Skeletal muscle tissue (tissue), 4 donors: ENCODE measurements around the gene C6orf132. TPM values are rescaled to one million over a fixed set of nuclear protein-coding genes. Genes with fewer than 3 reads are reported as not detected.

Source experiments
- H3K27ac ChIP-seq: one replicate; pipeline ENCODE4 v1.7.0; 2013; ENCODE audit warnings: mild to moderate bottlenecking, low read depth, low read length, inconsistent platforms
- H3K27me3 ChIP-seq, 3 donors: one replicate each; pipeline ENCODE4 v1.7.0; 2013; ENCODE audit warnings: low read length in 3 of 3; ENCODE audit not compliant: control insufficient read depth in 3 of 3, insufficient read depth in 3 of 3
- H3K36me3 ChIP-seq, 3 donors: one replicate each; pipeline ENCODE4 v1.7.0; 2013; ENCODE audit warnings: low read length in 3 of 3; ENCODE audit not compliant: control insufficient read depth in 3 of 3, insufficient read depth in 3 of 3
- H3K4me1 ChIP-seq, 3 donors: one replicate each; pipeline ENCODE4 v1.7.0; 2013; ENCODE audit warnings: low read length in 3 of 3, mild to moderate bottlenecking in 3 of 3; ENCODE audit not compliant: control insufficient read depth in 3 of 3, insufficient read depth in 3 of 3
- H3K4me3 ChIP-seq, 3 donors: one replicate each; pipeline ENCODE4 v1.7.0; 2013; ENCODE audit warnings: low read length in 3 of 3
- H3K9ac ChIP-seq, 3 donors: one replicate each; pipeline ENCODE4 v1.7.0; 2013; ENCODE audit warnings: low read length in 3 of 3, mild to moderate bottlenecking in 3 of 3, moderate library complexity in 2 of 3, low read depth in 1 of 3
- H3K9me3 ChIP-seq, 3 donors: one replicate each; pipeline ENCODE4 v1.7.0; 2013; ENCODE audit warnings: low read length in 3 of 3; ENCODE audit not compliant: control insufficient read depth in 3 of 3
- total RNA-seq: library from RNA; depleted of rRNA; stranded (reverse); fragments of >200 nt; gene quantifications from one replicate; pipeline ENCODE4 v1.2.3, GENCODE V29; 2014
- donor health status: Osteomylitis.

The C6orf132 gene
- total RNA-seq, 1 donor from 2014 or later, result under 0.01 TPM

DNA sequence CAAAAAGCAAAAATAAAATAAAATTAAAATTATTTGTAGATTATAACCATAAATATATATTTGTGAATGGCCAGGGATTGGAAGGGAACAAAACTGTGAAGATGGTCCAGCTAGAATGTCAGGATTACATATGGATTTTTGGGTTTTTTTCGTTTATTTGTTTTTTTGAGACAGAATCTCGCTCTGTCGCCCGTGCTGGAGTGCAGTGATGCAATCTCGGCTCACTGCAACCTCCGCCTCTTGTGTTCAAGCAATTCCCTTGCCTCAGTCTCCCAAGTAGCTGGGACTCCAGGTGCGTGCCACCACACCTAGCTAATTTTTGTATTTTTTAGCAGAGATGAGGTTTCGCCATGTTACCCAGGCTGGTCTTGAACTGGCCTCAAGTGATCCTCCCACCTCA, 7.8 kb upstream of the C6orf132 start:
- no peak overlapping the region for H3K9ac ChIP-seq
- H3K4me3 ChIP-seq, result no peak overlapping the region

DNA sequence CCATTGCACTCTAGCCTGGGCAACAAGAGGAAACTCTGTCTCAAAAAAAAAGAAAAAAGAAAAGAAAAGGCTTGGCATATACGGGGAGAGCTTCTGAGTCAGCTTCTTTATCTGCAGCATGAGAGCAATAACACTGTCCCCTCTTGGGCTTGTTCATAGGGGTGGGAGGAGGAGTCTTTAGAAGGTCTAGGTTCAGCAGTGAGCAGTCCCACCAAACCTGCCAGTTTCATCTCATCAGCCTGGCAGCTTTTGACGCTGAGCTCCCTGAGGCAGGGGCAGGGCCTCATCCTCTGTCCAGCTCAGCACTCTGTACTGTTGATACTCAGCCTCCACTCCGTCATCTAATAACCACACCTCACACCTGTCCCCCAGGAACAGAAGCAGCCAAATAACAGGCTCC, 5.6 kb upstream of the C6orf132 start:
- Histone ChIP-seq H3K9ac (no peak overlapping the region), H3K36me3 (no peaks in the 10 kb centered on the region), H3K27ac (no peak overlapping the region), H3K4me3 (no peak overlapping the region), H3K4me1 (no peaks in the 10 kb centered on the region), H3K9me3 (no peaks in the 10 kb centered on the region), H3K27me3 (peaks cover 3 to 9% (median 6%) of the 10 kb centered on the region in 3 donors)

More for the DNA sequence above, 7.8 kb upstream of the C6orf132 start:
- no peak overlapping the region for H3K27ac ChIP-seq
- no peaks in the 10 kb centered on the region for H3K4me1 ChIP-seq
- no peaks in the 10 kb centered on the region for H3K9me3 ChIP-seq
- H3K36me3 ChIP-seq, result no peaks in the 10 kb centered on the region
- H3K27me3 ChIP-seq, result peaks cover 0 to 7% (median 0%) of the 10 kb centered on the region in 3 donors

DNA sequence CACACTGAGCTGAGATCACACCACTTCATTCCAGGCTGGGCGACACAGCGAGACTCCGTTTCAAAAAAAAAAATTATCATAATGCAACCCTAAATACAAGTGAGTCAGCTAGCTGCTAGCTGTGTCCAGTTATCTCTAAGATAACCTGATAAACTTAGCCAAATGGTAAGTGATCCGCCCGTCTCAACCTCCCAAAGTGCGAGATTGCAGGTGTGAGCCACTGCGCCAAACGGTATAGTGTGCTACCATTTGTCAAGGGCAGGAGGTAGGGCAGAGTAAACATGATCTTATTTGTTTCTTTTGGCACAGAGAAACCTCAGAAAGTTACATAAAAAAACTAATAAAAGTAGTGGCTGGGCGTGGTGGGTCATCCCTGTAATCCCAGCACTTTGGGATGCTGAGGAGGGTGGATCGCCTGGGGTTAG, 4.7 kb upstream of the C6orf132 start:
- Histone ChIP-seq H3K27ac (no peak overlapping the region), H3K4me3 (no peak overlapping the region), H3K4me1 (peaks cover 0 to 6% (median 3%) of the 10 kb centered on the region in 3 donors), H3K36me3 (no peaks in the 10 kb centered on the region), H3K27me3 (peaks cover 6 to 16% (median 11%) of the 10 kb centered on the region in 3 donors), H3K9me3 (no peaks in the 10 kb centered on the region), H3K9ac (no peak overlapping the region)

DNA sequence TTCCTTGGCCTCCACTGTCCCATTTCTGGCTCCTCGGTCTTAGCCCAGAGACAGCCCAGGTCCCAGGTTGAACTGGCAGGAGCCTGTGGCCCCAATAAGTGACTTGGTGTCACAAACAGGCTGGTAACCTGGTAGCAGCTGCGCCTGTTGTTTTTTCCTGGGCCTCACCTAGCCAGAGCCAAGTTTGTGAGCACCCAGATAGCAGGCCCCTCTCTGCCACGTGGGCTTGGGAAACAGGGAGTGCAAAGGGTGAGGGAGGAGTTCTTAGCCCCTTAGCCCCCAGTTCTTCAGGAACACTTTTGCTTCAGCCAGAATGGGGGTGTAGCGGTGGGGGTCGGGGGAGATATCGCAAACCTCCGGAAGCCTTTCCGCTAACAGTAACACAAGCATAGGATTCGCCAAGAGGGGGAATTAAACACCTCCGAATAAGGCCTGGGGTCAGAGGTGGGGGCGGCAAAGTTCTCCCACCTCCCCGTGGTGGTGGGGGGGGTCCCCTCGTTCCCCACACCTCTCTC, 760 bp downstream of the C6orf132 start:
- H3K27me3 ChIP-seq, result peaks cover 16 to 31% (median 17%) of the 10 kb centered on the region in 3 donors
- peak overlapping the region in 2 of 3 donors; percentile 40 to 43 for H3K9ac ChIP-seq
- peak overlapping the region in 2 of 3 donors; percentile 38 to 52 for H3K4me3 ChIP-seq
- H3K36me3 ChIP-seq, result no peaks in the 10 kb centered on the region
- H3K27ac ChIP-seq, result no peak overlapping the region
- H3K9me3 ChIP-seq, result no peaks in the 10 kb centered on the region
- peaks cover 0 to 6% (median 3%) of the 10 kb centered on the region in 3 donors for H3K4me1 ChIP-seq

DNA sequence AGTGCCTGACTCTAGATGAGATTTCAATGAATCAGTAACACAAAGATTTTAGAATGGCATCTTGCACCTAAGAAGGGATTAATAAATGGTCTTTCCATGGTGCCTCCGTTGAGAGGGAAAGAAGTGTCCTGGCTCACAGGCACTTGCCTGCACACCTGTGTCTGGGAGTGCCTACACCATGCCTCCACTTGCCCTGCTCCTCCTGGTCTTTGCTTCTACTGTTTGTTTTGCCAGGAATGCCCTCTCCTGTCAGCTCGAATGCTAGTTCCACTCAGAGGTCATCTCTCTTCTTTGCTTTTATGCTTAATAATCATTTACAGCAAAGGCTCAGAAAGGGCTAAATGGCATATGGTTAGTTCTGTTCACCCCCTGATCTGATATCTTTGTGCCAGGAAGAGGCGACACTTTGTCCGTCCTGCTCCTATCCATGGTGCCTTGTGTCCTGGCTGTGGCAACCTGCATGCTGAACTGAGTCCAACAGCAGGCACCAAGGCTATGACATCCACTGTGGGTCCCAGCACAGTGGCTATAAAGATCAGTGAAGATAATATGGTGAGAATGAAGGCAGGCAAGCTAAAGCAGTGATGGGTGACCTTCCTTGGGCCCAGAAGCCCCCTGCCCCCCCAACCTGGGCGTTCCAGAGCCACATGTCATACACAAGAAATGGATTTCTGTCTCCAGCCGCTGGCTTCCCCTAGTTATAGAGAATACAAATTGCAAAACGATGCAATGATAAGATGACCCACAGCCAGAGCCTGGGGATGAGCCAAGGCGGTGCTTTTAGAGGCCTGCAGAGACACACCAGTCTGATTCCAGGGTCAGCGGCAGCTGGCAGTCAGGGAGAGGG, 1.4 kb downstream of the C6orf132 start:
- peak overlapping the region in 1 of 3 donors; percentile 38 for H3K4me3 ChIP-seq
- H3K9ac ChIP-seq, result peak overlapping the region in 1 of 3 donors; percentile 40
- H3K4me1 ChIP-seq, result peaks cover 0 to 6% (median 3%) of the 10 kb centered on the region in 3 donors
- no peaks in the 10 kb centered on the region for H3K36me3 ChIP-seq
- peaks cover 16 to 31% (median 17%) of the 10 kb centered on the region in 3 donors for H3K27me3 ChIP-seq
- H3K9me3 ChIP-seq, result no peaks in the 10 kb centered on the region
- H3K27ac ChIP-seq, result no peak overlapping the region

DNA sequence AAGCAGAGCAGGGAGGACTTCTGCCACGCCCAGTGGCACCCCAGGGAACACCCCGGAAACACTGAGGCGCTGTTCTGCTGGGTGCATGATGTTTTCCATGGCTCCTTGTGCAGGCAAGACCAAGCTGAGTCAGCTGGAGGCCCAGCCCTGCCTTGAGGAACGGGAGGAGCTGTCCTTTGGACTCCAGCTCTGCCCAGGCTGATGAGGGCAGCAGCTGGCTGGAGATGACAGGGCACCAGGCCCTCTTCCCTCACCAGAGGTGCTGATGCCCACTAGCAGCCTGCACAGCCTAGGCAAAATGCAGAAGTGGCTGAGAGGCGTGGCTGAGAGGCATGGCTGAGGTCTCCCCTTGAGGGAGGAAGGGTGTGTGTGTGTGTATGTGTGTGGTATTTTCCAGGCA, 2.4 kb downstream of the C6orf132 start:
- Histone ChIP-seq H3K27ac (no peak overlapping the region), H3K9ac (no peak overlapping the region), H3K27me3 (peaks cover 16 to 31% (median 17%) of the 10 kb centered on the region in 3 donors), H3K9me3 (no peaks in the 10 kb centered on the region), H3K4me1 (peaks cover 0 to 6% (median 3%) of the 10 kb centered on the region in 3 donors), H3K36me3 (no peaks in the 10 kb centered on the region), H3K4me3 (no peak overlapping the region)

DNA sequence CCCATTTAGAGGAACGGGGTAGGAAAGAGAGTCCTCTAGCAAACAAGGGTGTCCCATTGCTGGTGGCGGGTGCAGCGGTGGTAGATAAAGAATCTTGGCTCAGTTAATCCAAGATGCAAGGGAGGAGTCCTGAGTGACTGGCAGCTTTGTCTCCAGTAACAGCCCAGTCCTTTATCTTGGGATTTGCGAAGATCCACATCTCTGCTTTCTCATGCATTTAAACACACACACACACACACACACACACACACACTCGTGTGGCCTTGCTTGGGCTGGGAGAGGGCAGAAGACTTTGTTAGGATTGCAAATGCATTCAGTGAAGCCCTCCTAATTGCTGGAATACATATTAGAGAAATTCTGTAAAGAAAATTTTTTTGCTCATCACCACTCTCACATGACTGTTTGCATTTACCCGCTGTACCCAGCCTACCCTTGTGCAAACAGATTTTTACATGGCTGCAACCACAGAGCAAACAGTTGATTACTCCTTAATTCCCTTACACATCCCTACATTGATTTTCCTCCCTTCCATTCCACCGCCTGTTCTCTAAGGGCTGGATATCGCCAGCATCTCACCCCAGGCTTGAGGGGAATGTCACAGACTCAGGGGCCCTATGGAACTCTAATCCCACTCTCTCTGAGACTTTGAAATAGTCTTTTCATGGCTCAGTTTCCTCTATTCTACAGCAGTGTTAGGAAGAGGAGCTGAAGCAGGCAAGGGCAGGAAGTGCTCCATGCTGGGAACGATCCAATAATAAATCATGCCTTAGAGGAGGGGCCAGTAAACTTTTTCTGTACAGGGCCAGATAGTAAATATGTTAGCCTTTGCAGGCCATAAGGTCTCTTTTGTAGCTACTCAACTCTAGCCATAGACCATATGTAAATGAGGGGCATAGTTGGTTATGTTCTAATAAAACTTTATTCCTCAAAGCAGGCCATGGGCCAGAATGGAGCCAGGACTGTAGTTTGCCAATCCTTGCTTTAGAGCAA, 3.5 kb downstream of the C6orf132 start:
- no peaks in the 10 kb centered on the region for H3K36me3 ChIP-seq
- no peak overlapping the region for H3K9ac ChIP-seq

DNA sequence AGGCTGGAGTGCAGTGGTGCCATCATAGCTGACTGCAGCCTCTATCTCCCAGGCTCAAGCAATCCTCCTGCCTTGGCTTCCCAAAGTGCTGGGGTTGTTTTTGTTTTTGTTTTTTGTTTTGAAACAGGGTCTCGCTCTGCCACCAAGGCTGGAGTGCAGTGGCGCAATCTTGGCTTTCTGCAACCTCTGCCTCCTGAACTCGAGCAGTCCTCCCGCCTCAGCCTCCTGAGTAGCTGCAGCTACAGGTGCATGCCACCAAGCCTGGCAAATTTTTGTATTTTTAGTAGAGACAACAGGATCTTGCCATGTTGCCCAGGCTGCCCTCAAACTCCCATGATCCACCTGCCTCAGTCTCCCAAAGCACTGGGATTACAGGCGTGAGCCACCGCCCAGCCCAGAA, 4.2 kb downstream of the C6orf132 start:
- Histone ChIP-seq H3K4me1 (peaks cover 0 to 6% (median 3%) of the 10 kb centered on the region in 3 donors), H3K27ac (no peak overlapping the region), H3K9ac (no peak overlapping the region), H3K36me3 (no peaks in the 10 kb centered on the region), H3K27me3 (peaks cover 11 to 25% (median 13%) of the 10 kb centered on the region in 3 donors), H3K4me3 (no peak overlapping the region), H3K9me3 (no peaks in the 10 kb centered on the region)

More for the DNA sequence above, 3.5 kb downstream of the C6orf132 start:
- Histone ChIP-seq H3K4me1 (peaks cover 0 to 6% (median 3%) of the 10 kb centered on the region in 3 donors), H3K27me3 (peaks cover 15 to 31% (median 16%) of the 10 kb centered on the region in 3 donors), H3K27ac (no peak overlapping the region), H3K9me3 (no peaks in the 10 kb centered on the region), H3K4me3 (no peak overlapping the region)

DNA sequence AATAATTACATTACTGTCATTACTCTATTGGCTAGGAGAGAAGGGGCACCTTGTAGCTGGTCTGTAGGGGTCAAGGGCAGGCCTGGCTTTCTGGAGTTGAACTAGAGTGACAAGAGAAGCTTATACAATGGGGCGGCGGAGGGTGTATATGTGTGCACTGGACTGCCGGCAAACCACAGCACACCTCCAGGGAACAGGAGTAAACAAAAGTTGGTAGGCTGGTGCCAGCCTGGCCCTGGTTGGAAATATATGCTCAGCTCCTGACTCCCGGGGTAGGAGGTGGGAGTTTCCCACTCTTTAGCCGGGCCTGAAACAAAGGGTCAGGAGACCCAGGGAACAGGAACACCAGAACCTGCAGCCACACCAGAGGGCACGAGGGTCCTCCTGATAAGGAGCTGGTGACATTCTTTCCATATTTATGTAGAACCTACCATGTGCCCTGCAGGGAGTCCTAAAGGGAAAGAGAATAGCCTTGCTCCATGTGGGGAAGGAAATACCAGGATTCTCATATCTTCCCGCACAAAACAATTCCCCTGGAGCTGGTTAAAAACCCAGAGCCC, 5.1 kb downstream of the C6orf132 start:
- H3K9me3 ChIP-seq, result no peaks in the 10 kb centered on the region
- H3K9ac ChIP-seq, result no peak overlapping the region
- peaks cover 6 to 19% (median 11%) of the 10 kb centered on the region in 3 donors for H3K27me3 ChIP-seq
- H3K4me1 ChIP-seq, result no peaks in the 10 kb centered on the region
- no peak overlapping the region for H3K4me3 ChIP-seq
- no peaks in the 10 kb centered on the region for H3K36me3 ChIP-seq
- no peak overlapping the region for H3K27ac ChIP-seq
